CD4-positive, alpha-beta T cell treated with Interferon alpha-2 for 1 hour (primary cell): ENCODE data around the gene REV1.
"Not testable (repeated sequence)": the region's sequence is repeated elsewhere in the genome, so short reads cannot be mapped to it uniquely, and the experiment has no call there.

Source experiments
- DNase-seq, 2 donors: peaks; one replicate each; pipeline ENCODE4 v3.0.0-alpha.2; 2020 to 2022

Gene REV1

DNA sequence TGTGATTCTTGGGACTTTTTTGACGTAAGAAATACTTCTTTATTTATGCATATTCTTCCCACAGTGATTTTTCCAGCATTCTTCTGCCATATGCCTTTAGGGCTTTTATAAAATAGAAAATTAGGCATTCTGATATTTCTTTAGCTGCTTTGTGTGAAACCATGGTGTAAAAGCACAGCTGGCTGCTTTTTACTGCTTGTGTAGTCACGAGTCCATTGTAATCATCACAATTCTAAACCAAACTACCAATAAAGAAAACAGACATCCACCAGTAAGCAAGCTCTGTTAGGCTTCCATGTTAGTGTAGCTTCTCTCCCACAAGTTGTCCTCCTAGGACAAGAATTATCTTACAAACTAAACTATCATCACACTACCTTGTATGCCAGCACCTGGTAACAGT is 90.0 kb downstream of the REV1 start:
- DNase-seq = no peak

GRCh38 chr2:99399063-99399462 is 90.8 kb downstream of the REV1 start:
- DNase-seq = no peak

GRCh38 chr2:99398303-99398702 is 91.5 kb downstream of the REV1 start:
- no peak for DNase-seq

GRCh38 chr2:99397266-99397920 is 92.4 kb downstream of the REV1 start:
- DNase-seq = no peak

DNA sequence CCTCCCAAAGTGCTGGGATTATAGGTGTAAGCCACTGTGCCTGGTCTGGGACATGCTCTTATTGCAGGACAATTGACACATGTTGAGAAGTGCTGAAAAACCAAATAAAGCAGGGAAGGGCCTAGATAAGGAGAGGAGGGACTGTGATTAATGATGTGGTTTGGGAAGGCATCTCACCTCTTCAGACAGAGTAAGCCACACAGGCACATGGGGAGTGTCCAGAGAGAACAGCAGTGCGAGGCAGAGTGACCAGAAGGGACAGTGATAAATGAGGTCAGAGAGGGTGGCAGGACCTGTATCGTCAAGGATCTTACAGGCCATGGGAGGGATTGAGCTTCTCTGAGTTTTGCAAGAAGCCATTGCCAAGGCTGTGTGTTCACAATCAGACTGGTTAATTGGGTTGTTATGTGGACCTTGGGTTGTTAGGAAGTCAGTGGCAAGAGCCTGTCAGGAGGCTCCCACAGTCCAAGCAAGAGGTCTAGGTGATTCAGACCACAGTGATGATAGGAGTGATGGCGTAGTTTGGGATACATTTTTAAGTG is 94.2 kb downstream of the REV1 start:
- DNase-seq = no peak

DNA sequence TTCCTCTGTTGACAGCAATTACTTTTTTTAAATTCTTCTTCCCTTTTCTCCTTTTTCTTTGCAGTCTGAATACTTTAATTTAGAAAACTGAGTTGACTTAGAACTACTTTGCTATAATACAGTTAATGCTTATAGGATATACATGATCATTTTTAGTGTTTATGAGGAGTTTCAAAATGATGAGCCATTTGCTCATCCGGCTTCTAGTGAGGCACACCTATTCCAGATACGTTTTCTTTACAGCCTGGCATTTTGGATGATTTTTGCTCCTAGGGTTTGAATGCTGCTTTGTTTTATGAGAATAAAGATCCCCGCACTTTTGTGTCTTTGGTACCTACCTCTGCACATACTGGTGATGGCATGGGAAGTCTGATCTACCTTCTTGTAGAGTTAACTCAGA is 99.9 kb downstream of the REV1 start:
- DNase-seq = no peak

GRCh38 chr2:99389371-99389770 is 100.4 kb downstream of the REV1 start:
- no peak for DNase-seq

- no peak for DNase-seq
Observed at GRCh38 chr2:99388892-99389291, 100.9 kb downstream of the REV1 start.

GRCh38 chr2:99386011-99386410 is 103.8 kb downstream of the REV1 start:
- no peak for DNase-seq

GRCh38 chr2:99382143-99382542 is 107.7 kb downstream of the REV1 start:
- DNase-seq = no peak

- no peak for DNase-seq
Observed at GRCh38 chr2:99380376-99381010, 109.3 kb downstream of the REV1 start.

DNA sequence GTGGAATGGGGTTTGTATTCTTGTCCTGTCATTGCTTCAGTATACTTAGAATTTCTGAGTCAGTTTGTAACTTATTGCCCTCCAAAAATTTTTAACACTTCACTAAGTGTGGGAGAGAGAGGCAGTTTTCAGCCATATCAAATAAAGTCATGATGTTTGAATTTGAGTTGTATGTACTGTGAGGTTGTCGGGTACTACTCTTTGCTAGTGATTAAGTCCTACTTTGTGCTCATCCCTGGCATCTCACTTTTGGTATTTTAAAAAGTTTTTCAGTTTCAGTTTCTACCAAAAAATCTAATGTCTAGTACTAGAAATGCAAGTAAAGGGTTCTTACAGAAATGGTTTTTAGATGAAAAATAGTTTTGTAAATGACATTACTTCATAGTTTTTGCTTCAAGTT is 111.9 kb downstream of the REV1 start:
- no peak for DNase-seq

GRCh38 chr2:99376254-99376864 is 113.5 kb downstream of the REV1 start:
- no peak for DNase-seq

GRCh38 chr2:99374747-99375146 is 115.1 kb downstream of the REV1 start:
- no peak for DNase-seq

GRCh38 chr2:99373144-99373543 is 116.7 kb downstream of the REV1 start:
- no peak for DNase-seq

GRCh38 chr2:99368854-99369253 is 121.0 kb downstream of the REV1 start:
- not testable (repeated sequence) for DNase-seq

DNA sequence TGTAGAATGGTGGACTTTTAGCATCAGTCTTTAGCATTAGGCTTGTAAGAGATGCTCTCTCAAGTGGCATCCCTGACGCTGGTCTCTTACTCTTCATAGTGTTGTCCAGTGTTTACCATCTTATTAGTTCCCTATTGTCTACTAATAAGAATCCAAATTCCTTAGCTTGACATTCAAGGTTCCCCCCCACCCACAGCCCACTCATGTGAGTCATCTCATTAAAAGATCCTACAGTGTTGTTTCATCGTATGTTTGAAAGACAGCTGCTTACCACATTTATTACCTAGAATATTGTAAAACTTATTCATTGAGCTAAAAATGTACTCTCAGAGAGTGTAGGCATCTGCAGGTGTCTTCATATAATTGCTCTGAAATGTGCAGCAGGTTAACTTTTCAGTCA is 124.2 kb downstream of the REV1 start:
- no peak for DNase-seq

- no peak for DNase-seq
Observed at GRCh38 chr2:99356853-99357252, 133.0 kb downstream of the REV1 start.

GRCh38 chr2:99354825-99355224 is 135.0 kb downstream of the REV1 start:
- DNase-seq = not testable (repeated sequence)

GRCh38 chr2:99354070-99354469 is 135.7 kb downstream of the REV1 start:
- no peak for DNase-seq
